Measurements from ENCODE around the gene DDX10.

DNA sequence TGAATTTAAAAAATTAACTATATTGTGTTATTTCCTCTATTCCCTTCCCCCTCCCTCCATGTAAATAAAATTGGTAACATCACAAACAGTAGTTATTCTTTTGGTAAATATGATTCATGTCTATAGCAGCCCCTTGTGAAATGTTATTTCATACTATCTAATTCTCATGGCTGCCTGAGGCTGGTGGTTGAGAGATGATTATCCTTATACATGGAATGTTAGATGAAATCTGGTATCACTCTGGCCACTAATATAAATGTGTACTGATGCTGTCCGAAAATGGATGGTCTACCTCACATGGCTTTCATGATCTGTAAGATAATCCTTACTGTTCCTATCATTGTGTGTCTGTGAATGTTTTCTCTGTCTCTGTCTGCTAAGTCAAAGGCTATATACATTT, 46.3 kb upstream of the DDX10 start:
- TF ChIP-seq, protein P1, sequence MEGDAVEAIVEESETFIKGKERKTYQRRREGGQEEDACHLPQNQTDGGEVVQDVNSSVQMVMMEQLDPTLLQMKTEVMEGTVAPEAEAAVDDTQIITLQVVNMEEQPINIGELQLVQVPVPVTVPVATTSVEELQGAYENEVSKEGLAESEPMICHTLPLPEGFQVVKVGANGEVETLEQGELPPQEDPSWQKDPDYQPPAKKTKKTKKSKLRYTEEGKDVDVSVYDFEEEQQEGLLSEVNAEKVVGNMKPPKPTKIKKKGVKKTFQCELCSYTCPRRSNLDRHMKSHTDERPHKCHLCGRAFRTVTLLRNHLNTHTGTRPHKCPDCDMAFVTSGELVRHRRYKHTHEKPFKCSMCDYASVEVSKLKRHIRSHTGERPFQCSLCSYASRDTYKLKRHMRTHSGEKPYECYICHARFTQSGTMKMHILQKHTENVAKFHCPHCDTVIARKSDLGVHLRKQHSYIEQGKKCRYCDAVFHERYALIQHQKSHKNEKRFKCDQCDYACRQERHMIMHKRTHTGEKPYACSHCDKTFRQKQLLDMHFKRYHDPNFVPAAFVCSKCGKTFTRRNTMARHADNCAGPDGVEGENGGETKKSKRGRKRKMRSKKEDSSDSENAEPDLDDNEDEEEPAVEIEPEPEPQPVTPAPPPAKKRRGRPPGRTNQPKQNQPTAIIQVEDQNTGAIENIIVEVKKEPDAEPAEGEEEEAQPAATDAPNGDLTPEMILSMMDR (IDR thresholded peaks at IDR 0.05; ENCODE audit: low read depth, low read length, poor library complexity, severe bottlenecking): no peak
- no peak for TF ChIP-seq EZH2phosphoT487 (IDR thresholded peaks at IDR 0.05; ENCODE audit: borderline replicate concordance, low read length)

Data from DOHH2 (cell line).